Neural crest cell (in vitro differentiated cells): Measurements from ENCODE around the gene TRAK2. TPM values are rescaled to one million over a fixed set of nuclear protein-coding genes. Genes with fewer than 3 reads are reported as not detected.

Experiments
- DNase-seq: peaks from one replicate; pipeline ENCODE4 v3.0.0; 2021; ENCODE audit warnings: low read depth, mixed read lengths, low spot score
- H3K27ac Mint-ChIP-seq: one replicate; pipeline ENCODE4 v1.8.0; 2021; ENCODE audit warnings: mild to moderate bottlenecking, mixed read lengths; ENCODE audit not compliant: unreplicated experiment
- H3K27me3 Mint-ChIP-seq: 2 replicates; pipeline ENCODE4 v1.8.0; 2021; ENCODE audit warnings: low read depth, mild to moderate bottlenecking, mixed read lengths
- H3K36me3 Mint-ChIP-seq: 2 replicates; pipeline ENCODE4 v1.8.0; 2021; ENCODE audit warnings: low read depth, mild to moderate bottlenecking, mixed read lengths
- H3K4me1 Mint-ChIP-seq: 2 replicates; pipeline ENCODE4 v1.8.0; 2021; ENCODE audit warnings: mixed read lengths
- H3K4me3 Mint-ChIP-seq: one replicate; pipeline ENCODE4 v1.8.0; 2021; ENCODE audit warnings: mild to moderate bottlenecking, mixed read lengths
- H3K9me3 Mint-ChIP-seq: 2 replicates; pipeline ENCODE4 v1.8.0; 2021; ENCODE audit warnings: mixed read lengths
- CTCF ChIP-seq: fragments of 200-600 bp; sonication (generic); conservative IDR thresholded peaks from 2 replicates; pipeline ENCODE4 v1.5.0; 2021; ENCODE audit warnings: antibody characterized with exemption, mild to moderate bottlenecking
- total RNA-seq: library from RNA; stranded (reverse); gene quantifications from 2 replicates; pipeline ENCODE4 v1.2.1, GENCODE V29; 2021

The TRAK2 gene
- total RNA-seq, 1 donor from 2014 or later = 14.2 TPM

- Mint-ChIP-seq H3K4me3 (no peak overlapping the region), H3K27ac (no peak overlapping the region), H3K27me3 (no peaks in the 10 kb centered on the region), H3K9me3 (no peaks in the 10 kb centered on the region), H3K4me1 (peaks cover 21% of the 10 kb centered on the region), H3K36me3 (no peaks in the 10 kb centered on the region)
- DNase-seq = no peak
- TF ChIP-seq CTCF = no peak
Measured at GRCh38 chr2:201348758-201349157, 102.5 kb downstream of the TRAK2 start.

- no peak overlapping the region for H3K27ac Mint-ChIP-seq
- no peak for DNase-seq
- H3K4me1 Mint-ChIP-seq = peaks cover 21% of the 10 kb centered on the region
- no peaks in the 10 kb centered on the region for H3K9me3 Mint-ChIP-seq
- no peak overlapping the region for H3K4me3 Mint-ChIP-seq
- H3K27me3 Mint-ChIP-seq = no peaks in the 10 kb centered on the region
- no peak for TF ChIP-seq CTCF
- no peaks in the 10 kb centered on the region for H3K36me3 Mint-ChIP-seq
Measured at GRCh38 chr2:201347138-201347537, 104.1 kb downstream of the TRAK2 start.

GRCh38 chr2:201345625-201346213, 105.5 kb downstream of the TRAK2 start:
- no peak for TF ChIP-seq CTCF
- no peaks in the 10 kb centered on the region for H3K36me3 Mint-ChIP-seq
- H3K27me3 Mint-ChIP-seq = no peaks in the 10 kb centered on the region
- H3K4me3 Mint-ChIP-seq = no peak overlapping the region
- H3K27ac Mint-ChIP-seq = no peak overlapping the region
- H3K4me1 Mint-ChIP-seq = peaks cover 21% of the 10 kb centered on the region
- DNase-seq = no peak
- no peaks in the 10 kb centered on the region for H3K9me3 Mint-ChIP-seq

GRCh38 chr2:201344663-201345366, 106.4 kb downstream of the TRAK2 start:
- no peak overlapping the region for H3K4me3 Mint-ChIP-seq
- H3K27me3 Mint-ChIP-seq = no peaks in the 10 kb centered on the region
- TF ChIP-seq CTCF = peak; percentile 20

GRCh38 chr2:201343559-201343958, 107.7 kb downstream of the TRAK2 start:
- Mint-ChIP-seq H3K9me3 (peaks cover 6% of the 10 kb centered on the region), H3K27ac (no peak overlapping the region), H3K4me1 (peaks cover 15% of the 10 kb centered on the region), H3K36me3 (peaks cover 9% of the 10 kb centered on the region), H3K27me3 (no peaks in the 10 kb centered on the region), H3K4me3 (no peak overlapping the region)
- DNase-seq = no peak
- no peak for TF ChIP-seq CTCF

More at GRCh38 chr2:201344663-201345366, 106.4 kb downstream of the TRAK2 start:
- DNase-seq = no peak
- peak overlapping the region; percentile 23 for H3K27ac Mint-ChIP-seq
- H3K36me3 Mint-ChIP-seq = peaks cover 2% of the 10 kb centered on the region
- H3K9me3 Mint-ChIP-seq = peaks cover 2% of the 10 kb centered on the region
- H3K4me1 Mint-ChIP-seq = peaks cover 21% of the 10 kb centered on the region
